NCI-H1105 (cell line): ENCODE measurements around the gene ERCC2.
A peak's percentile ranks its signal among the peaks of the same experiment; 100 is the strongest.
"Not testable (repeated sequence)": the region's sequence is repeated elsewhere in the genome, so short reads cannot be mapped to it uniquely, and the experiment has no call there.

Experiments used
- DNase-seq: peaks from one replicate; lab custom pipeline; 2025; lab: John Stamatoyannopoulos, UW

ERCC2 gene

DNA sequence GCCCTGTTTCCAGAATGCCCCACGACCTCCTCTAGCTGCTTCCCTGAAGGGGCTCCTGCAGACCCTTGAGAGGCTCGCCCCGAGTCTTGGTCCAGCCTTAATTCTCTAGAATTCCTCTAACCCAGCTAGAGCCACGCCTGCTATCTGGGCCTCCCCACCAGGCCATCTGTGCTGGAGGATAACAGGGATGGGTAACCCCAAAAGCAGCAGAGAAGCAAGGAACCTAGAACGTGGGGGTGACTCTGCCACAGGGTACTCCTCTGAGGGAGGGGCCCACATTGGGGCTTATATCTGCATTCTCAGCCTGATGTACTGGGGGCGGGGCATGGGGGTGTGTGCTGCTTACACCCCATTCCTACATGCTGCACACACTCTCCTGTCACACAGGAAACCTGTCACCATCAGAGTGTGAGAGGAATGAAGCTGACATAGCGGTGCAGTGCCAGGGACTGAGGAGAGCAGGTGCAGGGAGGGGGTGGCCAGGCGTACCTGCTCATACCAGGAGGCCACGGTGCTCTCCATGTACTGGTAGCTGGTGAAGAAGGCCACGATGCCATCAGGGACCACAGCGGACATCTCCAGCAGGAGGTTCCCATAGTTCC lies 16.0 kb downstream of the ERCC2 start:
- no peak for DNase-seq

DNA sequence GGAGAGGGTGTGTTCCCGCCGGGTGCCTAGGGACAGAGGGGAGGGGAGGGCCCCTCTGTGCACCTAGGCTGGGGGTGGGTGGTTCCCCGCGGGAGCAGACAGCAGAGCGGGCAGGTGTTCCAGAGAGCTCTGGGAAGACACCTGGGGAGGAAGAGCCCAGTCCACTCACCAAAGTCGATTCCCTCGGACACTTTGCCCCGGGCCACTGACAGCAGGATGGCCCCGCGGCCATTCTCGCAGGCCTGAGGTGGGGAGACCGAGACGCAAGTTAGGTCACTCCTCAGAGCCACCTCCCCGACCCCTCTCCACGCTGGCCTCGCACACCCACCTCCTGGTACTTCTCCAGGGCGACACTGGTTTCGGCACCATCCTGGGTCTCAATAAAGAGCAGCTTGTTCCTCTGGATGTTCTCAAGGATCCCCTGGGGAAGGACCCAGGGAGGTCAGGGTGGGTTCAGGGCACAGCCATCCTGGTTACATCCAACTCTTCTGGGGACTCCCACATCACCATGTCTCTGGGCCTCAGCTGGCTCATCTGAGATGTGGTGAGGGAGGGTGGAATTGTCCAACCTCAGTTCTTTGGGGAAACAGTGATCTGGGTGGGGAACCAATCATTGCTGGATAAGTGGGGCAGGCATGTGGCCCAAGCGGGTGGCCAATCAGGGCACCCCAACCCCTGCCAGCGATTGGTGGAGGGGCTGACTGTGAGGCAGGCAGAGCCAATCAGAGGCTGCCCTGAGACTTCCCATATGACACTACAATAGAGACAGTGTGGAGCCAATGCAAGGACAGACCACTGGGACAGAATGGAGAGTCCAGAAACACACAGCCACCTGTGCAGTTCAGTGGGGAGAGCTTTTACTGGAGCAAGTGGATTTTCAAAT lies 17.2 kb downstream of the ERCC2 start:
- no peak for DNase-seq

DNA sequence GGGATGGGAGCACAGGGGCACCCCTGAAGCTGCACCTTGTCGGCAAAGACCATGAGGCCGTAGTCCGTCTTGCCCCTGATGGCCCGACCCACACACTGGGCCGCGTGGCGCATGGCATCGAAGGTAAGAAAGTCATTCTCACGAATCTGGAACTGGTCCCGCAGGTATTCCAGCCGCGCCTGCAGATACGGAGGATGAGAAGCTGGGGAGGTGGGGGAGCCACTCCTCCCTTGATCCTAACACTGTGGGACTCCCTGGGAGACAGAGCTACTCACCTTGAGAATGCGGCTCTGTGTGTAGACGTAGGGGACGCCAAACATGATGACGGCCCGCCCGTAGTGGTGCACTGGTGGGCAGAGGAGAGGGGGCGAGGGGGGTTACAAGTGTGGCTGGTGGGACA lies 17.9 kb downstream of the ERCC2 start:
- DNase-seq = no peak

DNA sequence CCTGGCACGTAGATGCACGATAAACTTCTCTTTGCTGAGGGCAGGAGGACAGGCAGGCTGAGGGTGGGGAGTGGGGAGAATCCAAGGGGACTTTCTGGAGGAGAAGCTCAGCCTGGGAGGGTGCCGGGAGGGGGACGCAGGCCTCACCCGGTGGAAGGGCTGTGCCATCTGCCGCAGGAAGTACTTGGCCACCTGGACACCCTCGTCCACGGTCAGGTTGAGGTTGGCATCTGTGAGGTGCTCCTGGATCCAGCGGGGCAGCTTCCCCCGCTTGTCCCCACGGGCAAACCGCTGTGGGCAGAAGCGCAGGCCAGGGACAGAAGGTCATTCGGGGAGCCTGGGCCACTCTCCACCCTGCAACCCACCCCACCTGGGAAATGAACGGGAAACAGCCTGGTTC lies 18.3 kb downstream of the ERCC2 start:
- DNase-seq = no peak

DNA sequence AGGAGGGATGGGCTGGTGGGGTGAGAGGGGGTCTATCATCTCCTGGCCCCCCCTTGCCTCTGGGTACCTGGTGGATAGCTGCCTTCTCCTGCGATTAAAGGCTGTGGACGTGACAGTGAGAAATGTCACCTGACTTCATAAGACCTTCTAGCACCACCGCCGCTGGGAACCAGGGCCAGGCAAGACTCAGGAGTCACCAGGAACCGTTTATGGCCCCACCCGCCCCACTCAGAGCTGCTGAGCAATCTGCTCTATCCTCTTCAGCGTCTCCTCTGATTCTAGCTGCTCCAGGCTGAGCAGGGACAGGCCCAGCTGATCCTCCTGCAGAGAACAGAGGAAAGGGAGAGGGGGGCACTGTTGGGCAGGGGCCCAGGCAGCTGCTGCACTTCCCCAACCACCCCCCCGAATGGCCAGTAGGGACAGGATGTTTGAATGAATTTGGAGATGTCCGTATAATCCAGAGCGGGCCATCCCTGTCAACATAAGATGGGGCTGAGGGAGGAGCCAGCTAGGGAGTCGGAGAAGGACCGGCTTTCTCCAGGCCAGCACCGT lies 18.9 kb downstream of the ERCC2 start:
- no peak for DNase-seq

DNA sequence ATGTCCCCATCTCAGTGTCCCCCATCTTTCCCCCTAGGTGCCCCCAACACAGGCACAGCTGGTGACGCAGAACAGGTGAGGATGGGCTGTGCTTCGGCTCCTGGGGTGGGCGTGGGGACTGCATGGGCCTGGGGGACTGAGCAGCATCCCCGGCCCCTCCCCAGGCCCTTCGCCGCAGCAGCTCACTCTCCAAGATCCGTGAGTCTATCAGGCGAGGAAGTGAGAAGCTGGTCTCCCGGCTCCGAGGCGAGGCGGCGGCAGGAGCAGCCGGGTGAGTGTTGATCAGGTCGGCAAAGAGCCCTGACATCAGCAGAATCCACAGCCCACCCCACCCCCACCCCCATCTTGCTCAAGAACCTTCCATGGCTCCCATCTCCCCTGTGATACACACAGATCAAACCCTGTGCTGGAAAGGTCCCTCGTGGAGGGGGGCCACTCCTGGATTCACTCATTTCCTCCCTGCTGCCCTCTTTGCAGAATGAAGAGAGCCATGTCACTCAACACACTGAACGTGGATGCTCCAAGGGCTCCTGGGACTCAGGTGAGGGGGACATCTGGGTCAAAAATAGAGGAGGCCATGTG lies 19.8 kb downstream of the ERCC2 start:
- no peak for DNase-seq

DNA sequence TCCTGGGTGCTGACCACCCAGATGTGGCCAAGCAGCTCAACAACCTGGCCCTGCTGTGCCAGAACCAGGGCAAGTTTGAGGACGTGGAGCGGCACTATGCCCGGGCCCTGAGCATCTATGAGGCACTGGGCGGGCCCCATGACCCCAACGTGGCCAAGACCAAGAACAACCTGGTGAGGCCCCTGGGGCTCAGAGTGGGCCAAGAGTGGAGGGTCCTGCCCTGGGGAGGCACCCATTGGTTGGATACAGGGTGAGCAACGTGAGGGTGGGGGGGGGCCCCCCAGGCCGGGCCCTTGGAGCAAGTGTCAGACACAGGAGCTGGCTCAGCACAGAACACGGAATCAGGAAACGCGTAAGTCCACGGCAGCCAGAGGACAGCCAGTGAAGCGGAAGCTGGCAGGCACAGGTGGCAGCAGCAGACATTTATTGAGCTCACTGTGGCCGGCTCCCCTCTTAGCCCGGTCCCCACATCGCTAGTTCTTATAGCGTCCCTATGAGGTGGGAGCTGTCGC lies 20.9 kb downstream of the ERCC2 start:
- DNase-seq = no peak

DNA sequence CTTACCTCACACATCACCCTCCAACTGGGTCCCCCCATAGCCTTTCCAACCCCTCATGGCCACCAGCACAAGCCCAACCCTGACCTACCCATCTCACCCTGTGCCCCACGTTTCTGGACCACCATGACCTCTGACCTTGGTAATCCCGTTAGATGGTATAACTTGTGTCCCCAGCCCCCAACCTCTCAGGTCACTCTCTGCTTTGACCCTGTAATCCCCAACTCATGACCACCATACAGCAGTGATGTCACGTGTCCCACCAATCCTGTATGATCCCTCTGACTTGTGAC lies 21.3 kb downstream of the ERCC2 start:
- no peak for DNase-seq

DNA sequence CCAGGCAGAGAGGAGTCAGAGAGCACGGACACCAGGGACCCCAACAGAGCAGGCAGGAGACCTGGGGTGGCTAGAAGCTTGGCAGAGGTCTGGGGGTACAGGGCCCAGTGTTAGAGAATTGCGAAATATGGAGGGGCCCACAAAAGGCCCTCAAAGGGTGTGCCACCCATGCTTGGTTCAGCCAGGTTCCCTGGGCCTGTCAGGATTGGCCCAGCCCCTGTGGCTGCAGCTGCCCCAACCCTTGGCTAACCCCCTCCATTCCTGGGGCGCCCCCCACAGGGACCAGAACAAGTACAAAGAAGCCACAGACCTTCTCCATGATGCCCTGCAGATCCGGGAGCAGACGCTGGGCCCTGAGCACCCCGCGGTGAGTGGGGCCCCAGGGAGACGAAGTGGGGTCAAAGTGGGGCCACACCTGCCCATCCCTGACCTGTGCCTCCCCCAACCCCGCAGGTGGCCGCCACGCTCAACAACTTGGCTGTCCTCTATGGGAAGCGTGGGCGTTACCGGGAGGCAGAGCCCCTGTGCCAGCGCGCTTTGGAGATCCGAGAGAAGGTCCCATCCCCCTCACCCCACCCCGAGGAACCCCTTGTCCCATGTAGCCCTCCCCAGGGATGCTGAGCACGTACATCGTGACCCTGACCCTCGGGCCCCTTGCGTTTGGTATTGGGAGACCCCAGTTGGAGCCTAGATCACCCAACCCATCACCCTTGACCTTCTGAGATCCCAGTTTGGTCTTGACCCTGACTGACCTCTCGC lies 21.8 kb downstream of the ERCC2 start:
- no peak for DNase-seq

DNA sequence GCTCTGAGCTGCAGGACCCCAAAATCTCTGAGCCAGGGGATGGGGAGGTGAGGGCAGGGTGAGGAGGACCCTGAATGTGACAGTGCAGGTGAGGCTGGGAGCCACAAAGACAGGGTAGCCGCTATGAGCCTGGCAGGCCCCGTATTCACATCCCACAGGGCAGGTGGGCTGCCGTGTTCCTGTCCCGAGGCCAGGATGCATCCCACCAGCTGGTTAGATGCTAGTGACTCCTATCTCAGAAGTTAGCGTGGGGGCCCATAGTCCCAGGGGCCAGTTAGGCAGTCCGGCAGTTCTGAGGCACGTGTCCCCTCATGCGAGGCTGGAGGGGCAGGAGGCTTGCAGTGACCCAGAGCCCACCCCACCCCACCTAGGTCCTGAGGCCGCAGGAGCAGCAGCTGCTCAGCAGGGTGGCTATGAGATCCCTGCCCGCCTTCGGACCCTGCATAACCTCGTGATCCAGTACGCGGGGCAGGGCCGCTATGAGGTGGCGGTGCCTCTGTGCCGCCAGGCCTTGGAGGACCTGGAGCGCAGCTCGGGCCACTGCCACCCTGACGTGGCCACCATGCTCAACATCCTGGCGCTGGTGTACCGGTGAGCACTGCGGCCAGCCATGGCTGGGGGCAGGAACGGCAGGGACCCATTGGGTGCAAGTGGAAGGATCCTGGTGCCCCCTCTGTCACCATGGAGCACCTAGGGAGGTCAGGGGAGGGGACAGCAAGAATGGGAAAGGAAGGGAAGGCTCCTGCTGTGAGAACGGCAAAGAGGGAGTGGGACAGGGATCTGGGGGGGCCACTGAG lies 22.6 kb downstream of the ERCC2 start:
- DNase-seq = no peak

DNA sequence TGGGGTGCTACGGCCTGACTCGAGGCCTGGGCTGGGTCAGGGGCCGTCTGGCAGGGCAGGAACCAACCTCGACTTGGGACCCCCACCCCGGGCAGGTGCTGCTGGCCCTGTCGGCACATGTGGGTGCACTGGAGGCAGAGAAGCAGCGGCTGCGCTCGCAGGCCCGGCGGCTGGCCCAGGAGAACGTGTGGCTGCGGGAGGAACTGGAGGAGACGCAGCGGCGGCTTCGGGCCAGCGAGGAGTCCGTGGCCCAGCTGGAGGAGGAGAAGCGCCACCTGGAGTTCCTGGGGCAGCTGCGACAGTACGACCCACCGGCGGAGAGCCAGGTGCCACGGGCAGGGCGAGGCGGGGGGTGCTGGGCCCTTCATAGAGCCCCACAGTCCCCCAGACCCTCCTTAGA lies 23.9 kb downstream of the ERCC2 start:
- no peak for DNase-seq

DNA sequence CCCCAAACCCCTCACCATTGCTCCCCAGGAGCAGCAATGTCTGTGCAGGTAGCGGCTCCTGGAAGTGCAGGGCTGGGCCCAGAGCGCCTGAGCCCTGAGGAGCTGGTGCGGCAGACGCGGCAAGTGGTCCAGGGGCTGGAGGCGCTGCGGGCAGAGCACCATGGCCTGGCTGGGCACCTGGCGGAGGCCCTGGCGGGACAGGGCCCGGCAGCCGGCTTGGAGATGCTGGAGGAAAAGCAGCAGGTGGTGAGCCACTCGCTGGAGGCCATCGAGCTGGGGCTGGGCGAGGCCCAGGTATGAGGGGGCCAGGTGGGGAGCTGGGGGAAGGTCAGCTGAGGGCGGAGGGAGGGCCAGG lies 24.9 kb downstream of the ERCC2 start:
- no peak for DNase-seq

DNA sequence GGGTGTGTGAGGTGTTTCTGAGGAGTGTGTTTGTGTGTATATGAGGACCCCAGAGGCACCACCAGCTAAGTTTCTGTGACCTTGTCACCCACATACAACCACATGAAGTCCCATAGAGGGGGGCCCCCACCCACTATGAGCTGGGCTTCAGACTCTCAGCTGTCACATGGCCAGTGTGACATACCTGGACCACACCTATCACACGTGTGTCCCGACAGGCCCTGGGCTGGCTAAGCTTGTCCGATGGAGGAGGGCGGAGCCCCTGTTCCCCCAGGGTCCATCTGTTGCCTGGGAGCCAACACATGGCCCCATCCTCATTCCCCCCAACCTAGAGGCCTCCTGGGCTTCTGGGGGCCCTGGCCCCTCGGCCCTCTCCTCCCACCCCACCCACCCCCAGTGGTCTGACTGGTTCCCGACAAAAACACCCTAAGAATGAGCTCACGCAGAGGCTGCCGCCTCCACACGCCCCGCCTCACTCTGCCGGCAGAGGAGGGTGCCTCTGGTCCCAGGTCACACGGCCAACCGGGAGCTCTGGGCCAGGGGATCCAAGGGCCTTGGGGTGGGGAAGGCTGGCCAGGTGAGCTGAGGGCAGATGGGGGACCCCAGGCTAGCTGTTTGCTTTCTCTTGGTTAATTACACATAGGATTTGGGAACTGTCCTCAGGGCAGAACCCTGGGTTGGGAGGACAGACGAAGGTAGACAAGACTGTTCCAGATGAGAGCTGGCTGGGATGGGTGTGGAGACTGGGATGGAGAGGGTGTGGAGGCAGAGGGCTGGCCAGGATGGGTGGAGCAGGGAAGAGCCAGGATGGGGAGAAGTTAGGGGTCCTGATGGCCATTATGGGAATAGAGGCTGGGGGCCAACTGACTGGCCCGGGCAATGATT lies 25.5 kb downstream of the ERCC2 start:
- DNase-seq = no peak

DNA sequence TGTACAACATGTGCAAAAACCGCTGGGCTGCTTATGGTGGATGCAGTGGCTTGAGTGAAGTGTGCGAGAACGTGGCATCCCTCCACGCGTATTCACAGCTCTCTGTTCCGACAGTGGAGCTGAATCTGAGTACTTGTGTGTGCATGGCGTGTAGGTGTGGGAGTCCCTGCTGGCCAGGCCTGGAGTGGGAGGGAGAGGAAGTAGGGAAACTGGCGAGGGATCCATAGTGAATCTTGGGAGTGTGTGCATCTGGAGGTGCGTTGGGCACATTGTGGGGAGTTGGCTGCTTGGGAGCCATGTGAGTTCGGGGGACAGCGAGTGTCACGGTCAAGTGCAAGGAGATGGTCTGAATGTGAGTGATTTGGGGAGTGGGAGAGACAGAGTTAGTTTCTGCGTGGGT lies 27.5 kb downstream of the ERCC2 start:
- DNase-seq = no peak

DNA sequence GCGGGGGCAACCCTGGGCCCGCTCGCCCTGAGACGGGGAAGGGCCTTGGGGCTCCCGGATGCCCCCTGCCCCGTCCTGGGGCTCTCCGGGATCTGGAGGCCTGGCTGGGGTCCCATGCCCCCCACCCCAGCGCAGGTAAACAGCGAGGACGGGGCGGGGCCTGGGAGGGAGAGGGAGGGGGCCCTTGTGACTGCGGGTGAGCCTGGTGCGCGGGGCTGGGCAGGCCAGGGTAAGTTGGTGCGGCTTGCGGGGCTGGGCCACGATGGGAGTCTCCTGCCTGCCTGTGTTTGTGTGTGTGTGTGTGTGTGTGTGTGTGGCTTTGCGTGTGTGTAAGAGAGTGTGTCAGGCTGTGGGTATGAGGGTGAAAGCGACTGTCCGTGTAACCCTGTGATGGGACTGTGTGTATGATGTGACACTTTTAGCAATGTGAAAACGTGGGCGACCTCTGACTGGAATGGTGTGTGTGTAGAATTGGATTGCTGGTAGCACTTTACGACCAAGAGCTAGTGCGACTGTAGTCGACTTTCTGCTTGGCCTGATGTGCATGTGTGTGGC lies 29.4 kb downstream of the ERCC2 start:
- no peak for DNase-seq

DNA sequence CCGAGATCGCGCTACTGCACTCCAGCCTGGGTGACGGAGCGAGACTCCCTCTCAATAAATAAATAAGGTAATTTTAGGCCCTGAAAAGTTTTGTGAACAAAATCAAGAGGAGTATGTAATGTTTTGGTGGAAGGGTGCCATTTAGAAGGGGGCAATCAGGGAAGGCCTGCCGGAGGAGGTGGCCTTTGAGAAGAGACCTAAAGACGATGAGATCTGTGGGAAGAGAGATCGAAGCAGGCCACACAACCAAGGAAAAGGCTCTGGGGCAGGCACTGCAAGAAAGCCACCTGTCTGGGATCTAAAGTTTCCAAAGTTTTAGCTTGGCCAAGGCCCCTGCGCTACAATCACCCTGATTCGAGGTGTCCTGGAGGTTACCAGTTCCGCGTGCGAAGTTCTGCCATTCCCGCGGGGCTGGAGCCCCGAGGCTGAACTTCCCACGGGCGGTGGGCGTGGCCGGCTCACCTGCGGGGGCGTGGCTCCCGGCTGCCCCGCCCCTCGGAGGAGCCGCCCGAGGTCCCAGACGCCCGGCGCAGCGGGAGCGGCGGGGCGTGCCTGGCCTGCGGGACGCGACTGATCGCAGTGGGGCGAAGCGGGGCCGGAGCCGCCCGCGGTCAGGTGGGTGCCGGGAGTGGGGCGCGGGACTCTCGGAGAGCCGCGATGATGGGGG lies 30.0 kb downstream of the ERCC2 start, which contains the start of gene KLC3:
TSS of gene KLC3 (plus strand) at position 519 of the 667 bp plus-strand sequence. CDS start 4,792 bp downstream, outside the sequence.
- DNase-seq = peak; percentile 31

DNA sequence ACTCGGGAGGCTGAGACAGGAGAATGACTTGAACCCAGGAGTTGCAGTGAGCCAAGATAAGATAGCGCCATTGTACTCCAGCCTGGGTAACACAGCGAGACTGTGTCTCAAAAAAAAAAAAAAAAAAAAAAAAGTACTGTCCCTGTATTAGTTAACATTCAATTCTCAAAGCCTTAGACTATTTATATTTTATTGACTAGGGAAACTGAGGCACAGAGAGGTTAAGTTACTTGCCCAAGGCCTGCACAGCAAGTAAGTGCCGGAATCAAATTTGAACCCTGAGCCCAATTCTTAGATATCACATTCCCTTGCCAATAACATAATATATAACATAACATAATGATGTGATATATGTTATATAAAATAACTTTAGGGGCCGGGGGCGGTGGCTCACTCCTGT lies 30.7 kb downstream of the ERCC2 start:
- DNase-seq = no peak

DNA sequence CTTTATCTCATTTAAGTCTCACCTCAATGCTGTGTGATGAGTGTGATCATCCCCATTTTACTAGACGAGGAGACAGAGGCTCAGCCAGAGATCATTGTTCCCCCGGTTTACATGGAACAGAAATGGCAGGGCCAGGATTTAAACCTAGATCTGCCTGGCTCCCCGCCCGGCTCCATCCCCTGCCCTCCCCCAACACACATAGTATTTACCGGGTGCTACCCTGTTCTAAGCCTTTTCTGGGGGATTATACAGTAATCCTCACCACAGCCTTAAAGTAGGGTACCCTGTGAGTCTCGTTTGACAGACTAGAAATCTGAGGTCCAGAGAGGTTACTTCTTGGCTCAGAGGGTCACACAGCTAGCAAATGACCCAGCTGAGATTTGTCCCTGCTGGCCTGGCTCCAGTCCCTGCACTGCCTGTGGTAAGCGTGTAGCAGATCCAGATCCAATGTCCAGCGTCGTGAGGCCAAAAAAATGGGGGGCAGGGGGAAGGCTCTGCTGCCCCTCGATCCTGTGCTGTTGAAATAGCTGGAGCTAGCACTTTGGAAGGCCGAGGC lies 33.6 kb downstream of the ERCC2 start:
- DNase-seq = no peak

DNA sequence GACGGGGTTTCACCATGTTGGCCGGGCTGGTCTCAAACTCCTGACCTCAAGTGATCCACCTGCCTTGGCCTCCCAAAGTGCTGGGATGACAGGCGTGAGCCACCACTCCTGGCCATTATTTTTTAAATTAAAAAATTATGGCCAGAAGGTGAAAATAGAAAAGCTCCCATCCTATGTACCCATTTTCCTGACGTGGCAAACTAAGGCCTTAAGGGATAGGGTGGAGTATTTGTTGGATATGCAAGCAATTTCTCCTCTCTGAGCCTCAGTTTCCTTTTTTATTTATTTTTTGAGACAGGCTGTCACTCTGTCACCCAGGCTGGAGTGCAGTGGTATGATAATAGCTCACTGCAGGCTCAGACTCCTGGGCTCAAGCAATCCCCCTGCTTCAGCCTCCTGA lies 35.5 kb downstream of the ERCC2 start:
- DNase-seq = not testable (repeated sequence)
